GM19468 (cell line): ENCODE measurements around the gene RABIF.
"Not testable (repeated sequence)": the region's sequence is repeated elsewhere in the genome, so short reads cannot be mapped to it uniquely, and the experiment has no call there.

Source experiments
- ATAC-seq: cut with Tn5 transposase; IDR thresholded peaks from one replicate; pipeline ENCODE4 v1.9.1; 2021; ENCODE audit warnings: mild to moderate bottlenecking, moderate library complexity, moderate number of reproducible peaks; ENCODE audit not compliant: unreplicated experiment; ENCODE audit errors: extremely low read depth

The RABIF gene

DNA sequence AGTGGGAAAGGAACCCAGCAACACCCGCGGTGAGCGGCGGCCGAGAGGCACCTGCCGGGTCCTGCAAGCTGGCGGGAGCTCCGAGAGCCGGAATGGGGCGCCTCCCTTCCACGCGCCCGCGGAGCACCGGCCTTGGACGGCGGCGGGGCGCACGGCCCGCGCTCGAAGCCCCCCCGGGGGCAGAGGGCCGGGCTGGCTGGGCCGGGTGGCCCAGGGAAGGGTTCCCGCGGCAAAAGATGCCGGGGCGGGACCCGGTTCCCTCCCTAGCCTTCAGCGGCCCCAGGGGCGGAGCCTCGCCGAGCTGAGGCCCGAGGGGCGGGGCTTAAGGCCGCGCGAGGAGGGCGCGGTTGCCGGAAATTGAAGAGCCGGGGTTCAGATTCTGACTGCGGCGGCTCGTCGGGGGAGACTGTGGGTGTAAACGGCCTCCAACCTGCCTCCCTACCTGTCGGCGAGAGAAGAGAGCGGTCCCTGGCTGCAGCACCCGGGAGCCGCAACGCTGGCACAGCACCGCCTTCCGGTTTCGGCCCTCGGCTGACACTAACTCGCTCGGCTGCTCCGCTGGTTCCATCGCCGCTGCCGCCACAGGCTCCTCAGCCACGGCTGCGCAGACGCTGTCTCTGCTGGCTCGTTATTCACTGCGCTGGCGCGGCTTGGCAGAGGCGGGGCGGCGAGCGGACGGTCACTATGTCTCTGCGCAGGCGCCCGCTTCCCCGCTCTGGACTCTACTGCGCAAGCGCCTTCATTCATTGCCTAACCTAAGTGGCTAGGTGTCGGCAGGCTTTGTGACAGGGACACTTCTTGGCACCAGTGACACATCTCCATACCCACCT lies at the start of gene RABIF:
RABIF (minus strand) TSS at position 619 of the 830 bp plus-strand sequence; CDS start at position 568, 51 bp downstream.
- peak; percentile 91 for ATAC-seq

DNA sequence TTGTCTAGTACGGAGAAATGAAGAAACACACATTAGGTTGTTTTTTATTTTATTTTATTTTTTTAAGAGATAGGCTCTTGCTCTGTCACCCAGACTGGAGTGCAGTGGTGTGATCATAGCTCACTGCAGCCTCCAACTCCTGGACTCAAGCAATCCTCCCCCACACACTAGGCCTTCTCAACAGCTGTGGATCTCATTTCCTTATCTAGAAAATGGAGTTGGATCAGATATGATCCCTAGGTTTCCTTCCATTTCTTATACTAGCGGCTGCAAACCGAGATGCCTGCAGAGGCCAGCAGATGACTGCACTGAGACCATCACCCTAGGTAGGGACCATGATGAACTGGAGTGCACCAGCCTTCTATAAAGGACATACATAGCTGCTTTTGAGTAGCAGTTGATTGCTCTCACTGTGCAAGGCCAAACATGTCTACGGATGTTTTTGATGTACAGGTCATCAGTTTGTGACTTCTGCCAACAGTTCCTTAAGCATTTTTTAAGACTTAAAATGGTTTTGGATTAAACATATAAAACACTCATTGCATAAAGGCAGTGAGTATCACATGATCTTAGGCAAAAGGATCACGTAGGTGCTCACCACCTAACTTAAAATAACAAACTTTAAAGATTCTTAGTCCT lies 49.5 kb upstream of the RABIF start:
- ATAC-seq: no peak

DNA sequence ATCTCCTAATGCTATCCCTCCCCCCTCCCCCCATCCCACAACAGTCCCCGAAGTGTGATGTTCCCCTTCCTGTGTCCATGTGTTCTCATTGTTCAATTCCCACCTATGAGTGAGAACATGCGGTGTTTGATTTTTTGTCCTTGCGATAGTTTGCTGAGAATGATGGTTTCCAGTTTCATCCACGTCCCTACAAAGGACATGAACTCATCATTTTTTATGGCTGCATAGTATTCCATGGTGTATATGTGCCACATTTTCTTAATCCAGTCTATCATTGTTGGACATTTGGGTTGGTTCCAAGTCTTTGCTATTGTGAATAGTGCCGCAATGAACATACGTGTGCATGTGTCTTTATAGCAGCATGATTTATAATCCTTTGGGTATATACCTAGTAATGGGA lies 47.5 kb upstream of the RABIF start:
- ATAC-seq: not testable (repeated sequence)

DNA sequence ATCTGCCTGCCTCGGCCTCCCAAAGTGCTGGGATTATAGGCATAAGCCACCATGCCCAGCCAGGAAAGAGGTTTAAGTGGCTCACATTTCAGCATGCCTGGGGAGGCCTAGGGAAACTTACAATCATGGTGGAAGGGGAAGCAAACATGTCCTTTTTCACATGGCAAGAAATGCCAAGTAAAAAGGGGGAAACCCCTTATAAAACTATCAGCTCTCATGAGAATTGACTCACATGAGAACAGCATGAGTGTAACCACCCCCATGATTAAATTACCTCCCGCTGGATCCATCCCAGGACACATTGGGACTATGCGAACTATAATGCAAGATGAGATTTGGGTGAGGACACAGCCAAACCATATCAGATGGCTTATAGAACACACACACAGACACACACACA lies 46.9 kb upstream of the RABIF start:
- no peak for ATAC-seq

DNA sequence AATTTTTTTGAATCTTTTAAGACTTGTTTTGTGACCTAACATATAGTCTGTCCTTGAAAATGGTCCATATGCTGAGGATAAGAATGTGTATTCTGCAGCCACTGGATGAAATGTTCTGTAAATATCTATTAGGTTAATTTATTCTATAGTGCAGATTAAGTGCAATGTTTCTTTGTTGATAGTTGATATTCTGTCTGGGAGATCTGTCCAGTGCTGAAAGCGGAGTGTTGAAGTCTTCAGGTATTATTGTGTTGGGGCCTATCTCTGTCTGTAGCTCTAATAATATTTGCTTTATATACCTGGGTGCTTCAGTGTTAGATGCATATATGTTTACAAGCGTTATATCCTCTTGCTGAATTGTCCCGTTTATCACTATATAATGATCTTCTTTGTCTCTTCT lies 45.8 kb upstream of the RABIF start:
- ATAC-seq: no peak

DNA sequence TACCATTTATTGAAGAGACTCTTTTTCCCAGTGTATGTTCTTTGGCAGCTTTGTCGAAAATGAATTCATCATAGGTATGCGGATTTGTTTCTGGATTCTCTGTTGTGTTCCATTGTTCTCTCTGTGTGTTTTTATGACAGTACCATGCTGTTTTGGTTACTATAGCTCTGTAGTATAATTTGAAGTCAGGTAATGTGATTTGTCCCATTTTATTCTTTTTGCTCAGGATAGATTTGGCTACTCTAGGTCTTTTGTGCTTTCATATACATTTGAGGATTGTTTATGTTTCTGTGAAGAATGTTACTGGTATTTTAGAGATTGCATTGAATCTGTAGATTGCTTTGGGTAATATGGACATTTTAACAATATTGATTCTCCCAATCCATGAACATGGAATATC lies 43.5 kb upstream of the RABIF start:
- ATAC-seq: no peak

DNA sequence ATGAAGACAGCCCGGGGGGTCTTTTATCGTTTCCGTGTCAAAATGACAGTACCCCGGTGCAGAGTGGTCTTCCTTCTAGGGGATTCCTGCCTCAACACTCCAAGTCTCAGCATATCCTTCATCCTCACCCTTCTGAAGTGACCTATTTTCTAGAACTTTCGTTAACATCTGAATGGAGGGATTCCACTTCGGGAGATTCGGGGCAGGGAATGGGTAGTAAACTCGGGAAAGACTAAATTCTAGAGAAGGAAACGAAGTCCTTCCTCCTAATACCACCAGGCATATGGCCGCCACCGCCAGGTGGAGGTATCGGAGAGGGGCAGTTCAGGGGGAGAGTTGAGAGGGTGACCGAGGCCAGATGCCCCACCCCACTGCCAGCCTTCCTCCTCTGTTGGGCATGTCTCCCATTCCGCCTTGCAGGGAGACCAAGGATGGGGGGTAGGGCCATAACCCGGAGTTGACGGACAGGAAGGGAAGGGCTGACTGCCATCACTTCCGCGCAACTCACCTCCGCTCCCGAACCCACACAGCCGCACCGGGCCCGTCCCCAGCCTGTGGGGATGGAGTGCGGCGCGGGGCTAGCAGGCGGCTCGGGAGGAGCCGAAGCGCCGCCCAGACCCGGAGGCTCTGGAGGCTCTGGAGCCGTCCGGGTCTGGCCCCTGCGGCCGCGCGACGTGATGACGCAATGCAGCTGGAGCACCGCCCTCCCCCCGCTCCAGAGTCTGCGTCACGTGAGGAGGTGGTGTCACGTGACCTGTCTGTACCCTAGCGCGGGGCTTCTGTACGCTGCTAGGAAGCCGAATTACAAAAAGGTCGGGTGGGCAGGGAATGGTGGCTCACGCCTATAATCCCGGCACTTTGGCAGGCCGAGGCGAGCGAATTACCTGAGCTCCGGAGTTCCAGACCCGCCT lies 37.9 kb upstream of the RABIF start, which contains the start of gene KLHL12:
KLHL12 (minus strand) TSS at position 654 of the 911 bp plus-strand sequence. CDS start 2,072 bp downstream, outside the sequence.
- ATAC-seq: peak; percentile 42

DNA sequence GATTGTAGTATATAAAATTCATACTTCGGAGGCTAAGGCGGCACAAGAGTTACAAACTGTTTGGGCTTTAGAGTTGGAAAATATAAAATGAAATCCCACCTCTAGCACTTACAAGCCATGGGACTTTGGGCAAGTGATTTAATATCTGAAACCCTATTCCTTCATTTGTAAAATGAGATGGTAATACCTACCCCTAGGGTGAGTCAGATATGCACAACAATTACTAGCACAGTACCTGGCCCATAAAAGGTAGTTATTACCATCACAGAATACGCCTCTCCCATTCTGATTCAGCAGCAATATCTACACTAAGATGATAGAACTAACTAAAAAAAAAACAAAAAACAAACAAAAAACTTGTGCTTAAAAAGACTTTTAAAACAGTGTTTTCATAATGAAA lies 34.6 kb upstream of the RABIF start:
- no peak for ATAC-seq

DNA sequence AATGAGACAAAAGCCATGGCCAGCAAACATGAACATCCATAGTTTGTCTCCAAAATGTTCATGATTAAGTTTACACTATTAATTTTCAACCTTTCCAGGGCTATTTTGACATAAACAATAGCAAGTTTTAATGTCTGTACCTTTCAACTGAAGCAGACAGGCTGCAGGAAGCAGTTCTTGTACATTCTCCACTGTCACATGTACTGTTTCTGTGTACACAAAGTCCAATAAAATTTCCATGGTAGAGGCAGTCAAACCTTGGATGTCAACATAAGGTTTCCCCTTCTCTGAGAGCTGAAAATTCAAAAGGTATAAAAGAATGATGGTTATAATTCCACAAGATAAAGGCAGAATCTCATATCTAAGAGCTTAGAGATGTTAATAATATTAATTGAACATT lies 30.7 kb upstream of the RABIF start:
- ATAC-seq: no peak

DNA sequence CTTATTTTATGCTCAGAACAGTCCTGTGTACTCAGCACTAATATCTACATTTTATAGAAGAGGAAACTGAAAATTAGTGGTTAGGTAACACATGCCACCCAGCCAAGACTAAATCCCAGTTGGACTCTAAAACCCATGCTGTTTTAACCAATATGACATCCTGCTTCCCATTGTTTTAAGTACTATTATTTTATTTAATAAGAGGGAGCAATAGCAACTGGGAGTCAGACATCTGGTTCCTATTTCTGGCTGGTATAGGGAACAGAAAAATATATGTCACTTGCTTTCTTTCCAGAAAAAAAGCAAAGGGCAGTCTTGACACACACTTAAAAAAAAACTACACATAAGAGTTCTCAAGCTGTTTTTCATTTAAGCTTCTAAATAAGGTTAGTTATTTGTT lies 26.2 kb upstream of the RABIF start:
- ATAC-seq: no peak

DNA sequence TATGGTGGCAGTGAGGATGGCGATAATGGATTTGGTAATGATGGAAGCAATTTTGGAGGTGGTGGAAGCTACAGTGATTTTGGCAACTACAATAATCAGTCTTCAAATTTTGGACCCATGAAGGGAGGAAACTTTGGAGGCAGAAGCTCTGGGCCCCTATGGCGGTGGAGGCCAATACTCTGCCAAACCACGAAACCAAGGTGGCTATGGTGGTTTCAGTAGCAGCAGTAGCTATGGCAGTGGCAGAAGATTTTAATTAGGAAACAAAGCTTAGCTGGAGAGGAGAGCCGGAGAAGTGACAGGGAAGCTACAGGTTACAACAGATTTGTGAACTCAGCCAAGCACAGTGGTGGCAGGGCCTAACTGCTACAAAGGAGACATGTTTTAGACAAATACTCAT lies 23.5 kb upstream of the RABIF start:
- ATAC-seq: not testable (repeated sequence)

DNA sequence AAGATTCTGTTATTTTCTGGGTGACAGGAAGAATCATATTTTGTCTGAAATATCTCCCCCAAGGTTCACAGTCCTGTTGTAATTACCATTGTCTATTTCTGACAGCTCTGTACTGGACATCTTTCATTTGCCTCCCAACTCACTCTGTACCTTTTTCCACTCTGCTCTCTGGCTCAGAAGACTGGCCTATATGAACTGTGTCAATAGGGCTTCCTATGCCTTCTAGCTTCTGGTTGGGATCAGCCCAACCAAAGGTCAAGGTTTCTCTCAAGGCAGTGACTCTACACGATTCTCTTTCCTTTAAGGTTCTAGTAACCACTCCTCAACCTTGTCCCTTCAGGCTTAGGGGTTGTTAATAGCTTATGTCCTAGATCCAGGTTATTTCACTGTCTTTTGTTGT lies 20.5 kb upstream of the RABIF start:
- no peak for ATAC-seq

DNA sequence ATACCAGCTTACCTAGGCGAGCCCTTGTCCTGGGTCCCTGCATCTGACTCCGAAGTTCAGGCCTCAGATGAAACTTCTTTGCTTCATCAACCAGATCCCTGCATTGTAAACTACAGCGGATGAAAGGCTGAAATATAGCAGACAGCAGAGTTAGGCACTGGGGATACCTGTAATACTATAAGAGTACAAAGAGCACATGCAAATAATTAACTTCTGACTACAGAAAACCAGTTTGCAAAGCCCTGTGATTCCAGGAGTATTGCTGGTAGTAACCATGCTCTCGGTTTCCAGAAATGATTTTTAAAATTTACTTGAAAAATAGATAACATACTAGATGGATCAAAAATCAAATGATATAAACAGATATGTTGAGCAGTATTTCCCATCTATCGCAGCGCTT lies 20.0 kb upstream of the RABIF start:
- no peak for ATAC-seq

DNA sequence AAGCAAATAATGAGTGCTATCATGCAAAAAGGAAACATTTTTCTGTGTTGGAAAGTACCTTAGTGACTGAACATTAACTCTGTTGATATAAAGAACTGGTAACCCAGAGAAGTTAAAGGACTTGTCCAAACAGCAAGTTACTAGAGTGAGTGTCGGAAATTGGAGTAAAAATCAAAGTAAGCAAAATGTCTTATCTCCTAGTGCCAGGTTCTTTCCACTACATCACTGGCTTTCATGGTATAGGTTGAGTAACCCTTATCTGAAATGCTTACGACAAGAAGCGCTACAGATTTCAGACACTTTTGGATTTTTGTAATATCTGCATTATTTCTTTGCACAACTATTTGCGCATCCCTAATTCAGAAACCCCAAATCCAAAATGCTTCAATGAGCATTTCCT lies 16.4 kb upstream of the RABIF start:
- no peak for ATAC-seq

DNA sequence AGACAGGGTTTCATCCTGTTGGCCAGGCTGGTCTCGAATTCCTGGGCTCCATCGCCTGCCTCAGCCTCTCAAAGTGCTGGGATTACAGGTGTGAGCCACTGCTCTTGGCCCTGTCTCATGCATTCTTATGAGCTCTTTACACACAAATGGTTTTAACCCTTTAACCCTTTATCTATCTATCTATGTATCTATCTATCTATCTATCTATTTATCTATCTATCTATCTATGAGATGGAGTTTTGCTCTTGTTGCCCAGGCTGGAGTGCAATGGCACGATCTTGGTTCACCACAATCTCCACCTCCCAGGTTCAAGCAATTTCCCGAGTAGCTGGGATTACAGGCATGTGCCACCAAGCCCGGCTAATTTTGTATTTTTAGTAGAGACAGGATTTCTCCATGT lies 14.9 kb upstream of the RABIF start:
- ATAC-seq: not testable (repeated sequence)

DNA sequence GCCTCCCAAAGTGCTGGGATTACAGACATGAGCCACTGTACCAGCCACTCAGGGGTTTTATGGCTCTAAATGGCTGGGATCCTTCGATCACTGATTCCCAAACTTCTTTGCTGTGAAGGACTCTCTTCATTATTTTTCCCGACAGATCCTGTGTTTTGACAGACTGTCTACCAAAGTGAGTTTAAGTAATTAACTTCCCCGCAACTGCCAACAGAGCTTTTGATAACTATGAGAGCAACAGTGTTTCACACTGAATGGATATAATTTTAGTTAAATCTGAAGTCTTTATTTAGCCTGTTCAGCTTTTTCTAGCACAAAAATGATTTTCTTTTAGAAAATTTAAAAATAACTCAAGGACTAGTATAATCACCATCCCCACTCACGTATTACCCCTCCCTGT lies 12.6 kb upstream of the RABIF start:
- ATAC-seq: no peak

DNA sequence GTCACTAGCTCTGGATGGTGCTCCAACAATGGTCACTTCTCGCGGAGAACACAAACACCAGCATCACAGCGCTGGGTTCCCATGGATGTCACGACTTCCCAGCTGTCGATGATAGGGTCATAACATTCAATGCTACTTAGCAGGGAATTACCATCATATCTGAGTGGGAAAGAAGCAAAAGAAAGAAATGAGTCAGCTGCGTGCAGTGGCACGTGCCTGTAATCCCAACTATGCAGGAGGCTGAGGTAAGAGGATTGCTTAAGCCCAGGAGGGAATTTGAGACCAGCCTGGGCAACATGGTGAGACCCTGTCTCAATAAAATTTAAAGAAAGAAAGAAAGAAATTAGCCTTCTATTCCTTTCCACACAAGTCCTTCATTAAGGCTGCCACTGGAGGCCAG lies 3.6 kb upstream of the RABIF start:
- no peak for ATAC-seq

DNA sequence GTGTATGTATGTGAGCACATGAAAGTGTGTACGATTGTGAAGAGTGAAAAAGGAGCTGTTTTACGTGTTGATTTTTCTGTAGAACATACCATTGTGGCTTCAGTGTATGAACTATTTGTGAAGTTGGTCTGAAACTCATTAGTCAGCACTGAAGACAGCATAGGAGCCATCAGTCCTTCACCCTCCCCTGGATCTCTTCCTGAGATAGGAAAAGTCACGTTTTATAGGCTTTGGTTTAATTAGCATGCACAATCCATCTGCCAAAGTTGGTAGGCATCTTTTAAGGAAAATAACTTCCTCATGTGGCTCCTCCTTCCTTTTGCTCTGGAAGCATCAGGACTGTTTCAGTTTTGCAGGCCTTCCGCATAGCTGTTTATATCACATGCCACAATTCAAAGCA lies 1.4 kb upstream of the RABIF start:
- no peak for ATAC-seq

DNA sequence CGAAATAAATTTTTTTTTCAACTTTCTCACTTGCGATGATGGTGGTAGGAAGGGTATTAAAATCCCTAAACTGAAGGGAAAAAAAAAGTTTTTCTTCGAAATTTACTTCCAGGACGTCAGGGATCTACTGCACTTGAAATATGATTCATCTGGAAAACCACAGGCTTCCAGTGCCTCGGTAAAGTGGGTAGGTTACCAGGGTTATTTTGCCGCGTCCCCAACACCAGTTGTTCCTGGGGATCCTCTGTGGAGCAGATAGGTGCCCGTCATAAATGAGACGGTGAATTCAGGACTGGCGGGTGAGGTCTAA lies 773 bp downstream of the RABIF start:
- ATAC-seq: no peak

DNA sequence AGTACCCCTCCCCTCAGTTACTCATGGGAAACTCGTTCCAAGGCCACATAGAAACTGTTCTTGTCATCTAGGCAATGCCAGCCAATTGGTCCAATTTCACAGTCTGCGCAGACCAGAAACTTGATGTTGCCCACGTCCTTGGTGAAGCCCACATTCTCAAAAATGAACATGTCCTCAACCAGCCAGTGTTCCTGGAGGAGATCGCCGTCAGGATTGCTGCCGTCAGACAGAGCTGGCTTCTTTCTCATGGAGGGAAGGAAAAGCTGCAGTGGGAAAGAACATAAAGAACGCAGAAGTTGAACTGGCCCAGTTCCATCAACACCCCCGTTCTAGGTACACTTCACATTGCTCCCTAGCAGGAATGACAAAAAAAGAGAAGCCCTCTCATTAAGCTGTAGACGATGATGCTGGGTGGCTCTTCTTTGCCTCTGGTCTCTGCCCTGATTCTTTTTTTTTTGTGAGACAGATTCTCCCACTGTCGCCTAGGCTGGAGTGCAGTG lies 7.9 kb downstream of the RABIF start:
- no peak for ATAC-seq

DNA sequence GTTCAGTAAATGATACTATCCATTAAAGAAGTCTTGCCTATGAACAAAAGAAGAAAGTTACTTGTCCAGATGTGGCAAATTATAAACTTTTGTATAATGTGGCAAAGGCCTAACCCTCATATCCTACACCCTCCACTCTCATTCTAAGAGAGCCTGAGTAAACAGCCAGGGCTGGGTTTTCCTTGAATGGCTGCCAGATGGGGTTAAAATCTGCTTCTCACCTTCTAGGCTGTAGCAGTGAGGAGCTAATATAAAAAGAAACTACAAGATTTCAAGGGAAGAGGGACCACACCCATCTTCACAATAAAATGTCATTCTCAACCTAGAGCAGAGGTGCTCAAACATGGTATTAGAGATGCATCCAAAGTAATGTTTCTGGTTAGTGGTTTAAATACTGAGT lies 8.9 kb downstream of the RABIF start:
- ATAC-seq: no peak
